GM21360 (cell line): ENCODE results near the gene PKP1.

ENCODE experiments used
- ATAC-seq: cut with Tn5 transposase; IDR thresholded peaks from one replicate; pipeline ENCODE4 v1.9.1; 2021; ENCODE audit warnings: mild to moderate bottlenecking, moderate library complexity; ENCODE audit not compliant: unreplicated experiment

The PKP1 gene

GRCh38 chr1:201304126-201304525 is 20.8 kb downstream of the PKP1 start:
- no peak for ATAC-seq

- ATAC-seq, result no peak
Measured at GRCh38 chr1:201305815-201306214, 22.5 kb downstream of the PKP1 start.

GRCh38 chr1:201307231-201307630 is 23.9 kb downstream of the PKP1 start:
- ATAC-seq, result no peak

- ATAC-seq, result no peak
Measured at GRCh38 chr1:201307760-201308499, 24.6 kb downstream of the PKP1 start.

GRCh38 chr1:201309416-201309815 is 26.1 kb downstream of the PKP1 start:
- no peak for ATAC-seq

- no peak for ATAC-seq
Measured at GRCh38 chr1:201310251-201310985, 27.1 kb downstream of the PKP1 start.

- no peak for ATAC-seq
Measured at GRCh38 chr1:201310986-201311355, 27.7 kb downstream of the PKP1 start.

GRCh38 chr1:201311356-201312011 is 28.2 kb downstream of the PKP1 start:
- ATAC-seq, result no peak

GRCh38 chr1:201312298-201312697 is 29.0 kb downstream of the PKP1 start:
- no peak for ATAC-seq

GRCh38 chr1:201313086-201313485 is 29.8 kb downstream of the PKP1 start:
- no peak for ATAC-seq

GRCh38 chr1:201316556-201316955 is 33.2 kb downstream of the PKP1 start:
- no peak for ATAC-seq

GRCh38 chr1:201317551-201317950 is 34.2 kb downstream of the PKP1 start:
- no peak for ATAC-seq

- ATAC-seq, result no peak
Measured at GRCh38 chr1:201318504-201319340, 35.4 kb downstream of the PKP1 start.

- ATAC-seq, result no peak
Measured at GRCh38 chr1:201319631-201320030, 36.3 kb downstream of the PKP1 start.

GRCh38 chr1:201320168-201320788 is 37.0 kb downstream of the PKP1 start:
- no peak for ATAC-seq

GRCh38 chr1:201321826-201322390 is 38.6 kb downstream of the PKP1 start:
- ATAC-seq, result no peak

GRCh38 chr1:201322653-201323510 is 39.6 kb downstream of the PKP1 start:
- no peak for ATAC-seq

- ATAC-seq, result no peak
Measured at GRCh38 chr1:201324306-201324705, 41.0 kb downstream of the PKP1 start.
